Activated naive CD8-positive, alpha-beta T cell (primary cell): ENCODE measurements around the gene ARHGAP42.

Source experiments
- H3K27ac Mint-ChIP-seq: one replicate; pipeline ENCODE4 v1.8.0; 2021; ENCODE audit warnings: mixed read lengths
- H3K27me3 Mint-ChIP-seq: one replicate; pipeline ENCODE4 v1.8.0; 2021; ENCODE audit warnings: mixed read lengths
- H3K36me3 Mint-ChIP-seq: one replicate; pipeline ENCODE4 v1.8.0; 2021; ENCODE audit warnings: mixed read lengths
- H3K4me1 Mint-ChIP-seq: one replicate; pipeline ENCODE4 v1.8.0; 2021; ENCODE audit warnings: low read depth, mixed read lengths
- H3K4me3 Mint-ChIP-seq: one replicate; pipeline ENCODE4 v1.8.0; 2021; ENCODE audit warnings: mild to moderate bottlenecking, mixed read lengths
- H3K9me3 Mint-ChIP-seq: one replicate; pipeline ENCODE4 v1.8.0; 2021; ENCODE audit warnings: low read depth, mixed read lengths

The ARHGAP42 gene

GRCh38 chr11:100830978-100831732 is 144.1 kb downstream of the ARHGAP42 start:
- Mint-ChIP-seq H3K4me3 (no peak overlapping the region), H3K36me3 (no peaks in the 10 kb centered on the region), H3K9me3 (no peaks in the 10 kb centered on the region), H3K27ac (no peak overlapping the region), H3K27me3 (no peaks in the 10 kb centered on the region), H3K4me1 (no peaks in the 10 kb centered on the region)

- H3K36me3 Mint-ChIP-seq: no peaks in the 10 kb centered on the region
- H3K4me3 Mint-ChIP-seq: no peak overlapping the region
- H3K27me3 Mint-ChIP-seq: no peaks in the 10 kb centered on the region
- H3K4me1 Mint-ChIP-seq: no peaks in the 10 kb centered on the region
- no peaks in the 10 kb centered on the region for H3K9me3 Mint-ChIP-seq
- H3K27ac Mint-ChIP-seq: no peak overlapping the region
Measured at GRCh38 chr11:100831929-100832494, 144.9 kb downstream of the ARHGAP42 start.

GRCh38 chr11:100832829-100833228 is 145.7 kb downstream of the ARHGAP42 start:
- no peaks in the 10 kb centered on the region for H3K9me3 Mint-ChIP-seq
- no peak overlapping the region for H3K4me3 Mint-ChIP-seq
- H3K27ac Mint-ChIP-seq: no peak overlapping the region
- no peaks in the 10 kb centered on the region for H3K27me3 Mint-ChIP-seq
- H3K4me1 Mint-ChIP-seq: no peaks in the 10 kb centered on the region
- no peaks in the 10 kb centered on the region for H3K36me3 Mint-ChIP-seq

- H3K9me3 Mint-ChIP-seq: no peaks in the 10 kb centered on the region
- no peaks in the 10 kb centered on the region for H3K36me3 Mint-ChIP-seq
- no peak overlapping the region for H3K4me3 Mint-ChIP-seq
- no peak overlapping the region for H3K27ac Mint-ChIP-seq
- H3K4me1 Mint-ChIP-seq: no peaks in the 10 kb centered on the region
- no peaks in the 10 kb centered on the region for H3K27me3 Mint-ChIP-seq
Measured at GRCh38 chr11:100833276-100833675, 146.2 kb downstream of the ARHGAP42 start.

GRCh38 chr11:100835854-100836253 is 148.8 kb downstream of the ARHGAP42 start:
- H3K4me3 Mint-ChIP-seq: no peak overlapping the region
- H3K36me3 Mint-ChIP-seq: no peaks in the 10 kb centered on the region
- no peaks in the 10 kb centered on the region for H3K9me3 Mint-ChIP-seq
- H3K27me3 Mint-ChIP-seq: no peaks in the 10 kb centered on the region
- no peaks in the 10 kb centered on the region for H3K4me1 Mint-ChIP-seq
- no peak overlapping the region for H3K27ac Mint-ChIP-seq

GRCh38 chr11:100837311-100837710 is 150.2 kb downstream of the ARHGAP42 start:
- Mint-ChIP-seq H3K36me3 (no peaks in the 10 kb centered on the region), H3K27me3 (no peaks in the 10 kb centered on the region), H3K4me1 (no peaks in the 10 kb centered on the region), H3K9me3 (no peaks in the 10 kb centered on the region), H3K27ac (no peak overlapping the region), H3K4me3 (no peak overlapping the region)

- Mint-ChIP-seq H3K4me1 (no peaks in the 10 kb centered on the region), H3K36me3 (no peaks in the 10 kb centered on the region), H3K27me3 (no peaks in the 10 kb centered on the region), H3K27ac (no peak overlapping the region), H3K4me3 (no peak overlapping the region), H3K9me3 (no peaks in the 10 kb centered on the region)
Measured at GRCh38 chr11:100841711-100842407, 154.8 kb downstream of the ARHGAP42 start.

GRCh38 chr11:100847696-100848216 is 160.7 kb downstream of the ARHGAP42 start:
- Mint-ChIP-seq H3K27ac (no peak overlapping the region), H3K9me3 (no peaks in the 10 kb centered on the region), H3K27me3 (no peaks in the 10 kb centered on the region), H3K36me3 (no peaks in the 10 kb centered on the region), H3K4me3 (no peak overlapping the region), H3K4me1 (no peaks in the 10 kb centered on the region)

GRCh38 chr11:100849009-100849900 is 162.2 kb downstream of the ARHGAP42 start:
- Mint-ChIP-seq H3K36me3 (no peaks in the 10 kb centered on the region), H3K4me1 (no peaks in the 10 kb centered on the region), H3K27me3 (no peaks in the 10 kb centered on the region)

GRCh38 chr11:100849901-100850235 is 162.8 kb downstream of the ARHGAP42 start:
- Mint-ChIP-seq H3K36me3 (no peaks in the 10 kb centered on the region), H3K27ac (no peak overlapping the region), H3K9me3 (no peaks in the 10 kb centered on the region), H3K4me1 (no peaks in the 10 kb centered on the region), H3K4me3 (no peak overlapping the region), H3K27me3 (no peaks in the 10 kb centered on the region)

More at GRCh38 chr11:100849009-100849900, 162.2 kb downstream of the ARHGAP42 start:
- Mint-ChIP-seq H3K4me3 (no peak overlapping the region), H3K27ac (no peak overlapping the region), H3K9me3 (no peaks in the 10 kb centered on the region)

GRCh38 chr11:100851147-100851546 is 164.1 kb downstream of the ARHGAP42 start:
- Mint-ChIP-seq H3K4me1 (no peaks in the 10 kb centered on the region), H3K27me3 (no peaks in the 10 kb centered on the region), H3K9me3 (no peaks in the 10 kb centered on the region), H3K36me3 (no peaks in the 10 kb centered on the region), H3K4me3 (no peak overlapping the region), H3K27ac (no peak overlapping the region)

- no peaks in the 10 kb centered on the region for H3K27me3 Mint-ChIP-seq
- no peak overlapping the region for H3K4me3 Mint-ChIP-seq
- H3K27ac Mint-ChIP-seq: no peak overlapping the region
- no peaks in the 10 kb centered on the region for H3K4me1 Mint-ChIP-seq
- H3K36me3 Mint-ChIP-seq: no peaks in the 10 kb centered on the region
- H3K9me3 Mint-ChIP-seq: no peaks in the 10 kb centered on the region
Measured at GRCh38 chr11:100851584-100852152, 164.6 kb downstream of the ARHGAP42 start.

GRCh38 chr11:100855466-100856067 is 168.5 kb downstream of the ARHGAP42 start:
- H3K4me3 Mint-ChIP-seq: no peak overlapping the region
- H3K36me3 Mint-ChIP-seq: no peaks in the 10 kb centered on the region
- H3K27ac Mint-ChIP-seq: no peak overlapping the region
- H3K27me3 Mint-ChIP-seq: no peaks in the 10 kb centered on the region
- no peaks in the 10 kb centered on the region for H3K9me3 Mint-ChIP-seq
- H3K4me1 Mint-ChIP-seq: no peaks in the 10 kb centered on the region
